Measurements from ENCODE around the gene NTRK3. TPM values are rescaled to one million over a fixed set of nuclear protein-coding genes. Genes with fewer than 3 reads are reported as not detected.

Gene NTRK3
- total RNA-seq, 1 donor from 2014 or later: not detected

DNA sequence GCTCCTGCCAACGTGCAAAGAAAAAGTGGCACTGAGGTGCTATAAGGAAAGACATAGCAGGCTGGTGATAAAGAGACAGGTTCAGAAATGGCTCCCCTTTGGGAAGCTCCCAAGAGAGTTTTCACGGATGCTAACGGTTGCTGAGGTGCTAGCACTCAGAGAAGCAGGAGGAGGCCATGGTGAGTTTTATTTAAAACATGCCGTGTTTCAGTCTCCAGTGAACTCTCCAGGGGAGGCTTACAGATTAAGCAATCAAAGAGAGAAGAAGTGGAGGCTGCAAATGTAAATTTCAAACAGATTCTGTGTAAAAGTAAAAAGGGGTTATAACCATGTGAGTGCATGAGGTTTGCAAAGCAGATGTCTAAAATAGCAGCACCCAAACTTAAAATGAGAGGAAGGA lies 346.2 kb downstream of the NTRK3 start:
- ChIA-PET POLR2A (no interaction called here), CTCF (no interaction called here)
- H3K36me3 Mint-ChIP-seq (ENCODE audit: low read depth): no peaks in the 10 kb centered on the region
- H3K9me3 Mint-ChIP-seq: no peaks in the 10 kb centered on the region
- H3K4me1 Mint-ChIP-seq: no peaks in the 10 kb centered on the region
- no peak overlapping the region for H3K4me3 Mint-ChIP-seq
- intact Hi-C loops (cut with micrococcal nuclease): no loop called here
- no peaks in the 10 kb centered on the region for H3K27me3 Mint-ChIP-seq
- no peak for ATAC-seq (ENCODE audit: low read depth)
- H3K27ac Mint-ChIP-seq: no peak overlapping the region
- no peak for TF ChIP-seq CTCF (IDR thresholded peaks at IDR 0.05)
- no peak for DNase-seq

- Mint-ChIP-seq H3K36me3 (ENCODE audit: low read depth) (no peaks in the 10 kb centered on the region), H3K27ac (no peak overlapping the region), H3K9me3 (no peaks in the 10 kb centered on the region), H3K4me1 (no peaks in the 10 kb centered on the region), H3K27me3 (no peaks in the 10 kb centered on the region), H3K4me3 (no peak overlapping the region)
- no peak for TF ChIP-seq CTCF (IDR thresholded peaks at IDR 0.05)
- ATAC-seq (ENCODE audit: low read depth) (no peak), DNase-seq (no peak)
- intact Hi-C loops (cut with micrococcal nuclease): no loop called here
- CTCF ChIA-PET: no interaction called here
- POLR2A ChIA-PET: no interaction called here
Measured at GRCh38 chr15:87907676-87908446, 348.7 kb downstream of the NTRK3 start.

- ChIA-PET CTCF (no interaction called here), POLR2A (no interaction called here)
- Mint-ChIP-seq H3K4me3 (no peak overlapping the region), H3K4me1 (no peaks in the 10 kb centered on the region), H3K27me3 (no peaks in the 10 kb centered on the region), H3K27ac (no peak overlapping the region), H3K36me3 (ENCODE audit: low read depth) (no peaks in the 10 kb centered on the region), H3K9me3 (no peaks in the 10 kb centered on the region)
- no peak for TF ChIP-seq CTCF (IDR thresholded peaks at IDR 0.05)
- intact Hi-C loops (cut with micrococcal nuclease): no loop called here
- no peak for DNase-seq
- no peak for ATAC-seq (ENCODE audit: low read depth)
Measured at GRCh38 chr15:87906444-87906843, 350.1 kb downstream of the NTRK3 start.

DNA sequence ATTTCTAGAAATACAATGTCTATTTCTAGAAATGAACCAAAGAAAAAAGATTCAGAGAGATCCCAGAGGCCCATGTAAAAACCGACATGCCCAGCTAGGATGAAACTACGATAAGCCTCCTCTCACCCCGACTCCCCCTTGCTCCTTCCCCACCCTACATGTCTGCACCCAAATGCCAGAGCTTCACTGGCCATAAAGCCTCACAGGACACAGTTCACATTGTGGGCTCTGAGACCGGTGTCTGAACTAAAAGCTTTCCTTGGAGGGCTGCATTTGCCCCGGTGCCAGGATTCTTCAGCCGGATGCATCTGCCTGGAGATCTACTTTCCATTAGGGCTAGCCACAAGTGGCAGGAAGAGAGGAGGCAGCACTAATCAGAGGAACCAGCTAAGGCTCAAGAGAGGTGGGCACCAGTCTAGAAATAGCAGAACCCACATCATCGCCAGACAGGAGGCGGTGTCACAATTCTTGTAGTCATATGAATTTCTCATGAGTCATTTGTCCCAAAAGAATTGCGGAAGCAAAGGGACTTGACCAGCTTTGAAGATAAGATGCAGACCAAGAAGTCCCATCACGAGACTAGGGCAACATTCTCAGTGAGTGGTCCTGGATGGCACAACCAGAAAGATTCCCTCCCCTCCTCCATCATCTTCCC lies 353.6 kb downstream of the NTRK3 start:
- no peaks in the 10 kb centered on the region for H3K4me1 Mint-ChIP-seq
- H3K27ac Mint-ChIP-seq: no peak overlapping the region
- ChIA-PET CTCF (no interaction called here), POLR2A (no interaction called here)
- no peaks in the 10 kb centered on the region for H3K27me3 Mint-ChIP-seq
- no peaks in the 10 kb centered on the region for H3K9me3 Mint-ChIP-seq
- H3K36me3 Mint-ChIP-seq (ENCODE audit: low read depth): no peaks in the 10 kb centered on the region
- no peak overlapping the region for H3K4me3 Mint-ChIP-seq
- ATAC-seq (ENCODE audit: low read depth) (no peak), DNase-seq (no peak)
- TF ChIP-seq CTCF (IDR thresholded peaks at IDR 0.05): no peak
- intact Hi-C loops (cut with micrococcal nuclease): no loop called here

GRCh38 chr15:87901926-87902690 lies 354.4 kb downstream of the NTRK3 start:
- Mint-ChIP-seq H3K27ac (no peak overlapping the region), H3K4me1 (no peaks in the 10 kb centered on the region), H3K27me3 (no peaks in the 10 kb centered on the region), H3K4me3 (no peak overlapping the region), H3K9me3 (no peaks in the 10 kb centered on the region), H3K36me3 (ENCODE audit: low read depth) (no peaks in the 10 kb centered on the region)
- ATAC-seq (ENCODE audit: low read depth) (no peak), DNase-seq (no peak)
- intact Hi-C loops (cut with micrococcal nuclease): no loop called here
- CTCF ChIA-PET: no interaction called here
- no peak for TF ChIP-seq CTCF (IDR thresholded peaks at IDR 0.05)
- POLR2A ChIA-PET: no interaction called here

All from activated B cell treated with CpG ODN at 0.5 μM for 24 hours (primary cell).